Karpas-422 (cell line): ENCODE measurements around the gene PRKCZ. TPM values are rescaled to one million over a fixed set of nuclear protein-coding genes. Genes with fewer than 3 reads are reported as not detected.

Source experiments
- DNase-seq: peaks from one replicate; pipeline ENCODE4 v3.0.0-alpha.2; 2015
- H2AFZ ChIP-seq: fragments of 200-600 bp; sonication (generic); 2 replicates; pipeline ENCODE4 v1.6.1; 2014; ENCODE audit warnings: antibody characterized with exemption, low read length, mixed read lengths
- H3K27ac ChIP-seq: fragments of 200-600 bp; sonication (generic); 2 replicates; pipeline ENCODE4 v1.5.1; 2014; ENCODE audit warnings: mild to moderate bottlenecking, low read length, moderate library complexity
- H3K27me3 ChIP-seq: fragments of 200-600 bp; sonication (generic); 2 replicates; pipeline ENCODE4 v1.6.1; 2014; ENCODE audit warnings: low read length, mixed read lengths
- H3K36me3 ChIP-seq: fragments of 200-600 bp; sonication (generic); 2 replicates; pipeline ENCODE4 v1.6.1; 2014; ENCODE audit warnings: low read length, mixed read lengths; ENCODE audit not compliant: insufficient read depth
- H3K4me1 ChIP-seq: fragments of 200-600 bp; sonication (generic); 2 replicates; pipeline ENCODE4 v1.6.1; 2014; ENCODE audit warnings: mild to moderate bottlenecking, low read length, mixed read lengths
- H3K4me2 ChIP-seq: fragments of 200-600 bp; sonication (generic); 2 replicates; pipeline ENCODE4 v1.6.1; 2014; ENCODE audit warnings: low read length, low read depth, mild to moderate bottlenecking; ENCODE audit not compliant: poor library complexity, severe bottlenecking
- H3K4me3 ChIP-seq: fragments of 200-600 bp; sonication (generic); 2 replicates; pipeline ENCODE4 v1.5.1; 2014; ENCODE audit warnings: mild to moderate bottlenecking, antibody characterized with exemption, low read length, mixed read lengths
- H3K79me2 ChIP-seq: fragments of 200-600 bp; sonication (generic); 2 replicates; pipeline ENCODE4 v1.6.1; 2014; ENCODE audit warnings: mild to moderate bottlenecking, low read length, mixed read lengths
- H3K9ac ChIP-seq: fragments of 200-600 bp; sonication (generic); 2 replicates; pipeline ENCODE4 v1.6.0; 2014; ENCODE audit warnings: low read length
- H3K9me2 ChIP-seq: fragments of 200-600 bp; sonication (generic), shearing (Covaris generic); replicated peaks from 2 replicates; pipeline ENCODE4 v1.6.0; 2014; ENCODE audit warnings: mild to moderate bottlenecking, low read length, moderate library complexity; ENCODE audit not compliant: insufficient read depth
- H3K9me3 ChIP-seq: fragments of 300-700, 200-600 bp; sonication (generic); 2 replicates; pipeline ENCODE4 v1.6.1; 2014; ENCODE audit warnings: low read length, mixed read lengths
- H4K20me1 ChIP-seq: fragments of 200-600 bp; sonication (generic); 2 replicates; pipeline ENCODE4 v1.6.1; 2014; ENCODE audit warnings: mild to moderate bottlenecking, antibody characterized with exemption, low read length, low read depth; ENCODE audit not compliant: insufficient read depth
- total RNA-seq: library from RNA; depleted of rRNA; stranded (reverse); fragments of >200 nt; shearing (Covaris generic); gene quantifications from 2 replicates; pipeline ENCODE4 v1.2.3, GENCODE V29; 2014; ENCODE audit warnings: low replicate concordance

The PRKCZ gene
- total RNA-seq, 1 experiment from 2014 or later = not detected

GRCh38 chr1:2177541-2177940 lies 127.3 kb downstream of the PRKCZ start:
- no peaks in the 10 kb centered on the region for H3K4me1 ChIP-seq
- no peaks in the 10 kb centered on the region for H4K20me1 ChIP-seq
- no peaks in the 10 kb centered on the region for H3K9me2 ChIP-seq
- no peak overlapping the region for H3K9ac ChIP-seq
- H3K79me2 ChIP-seq = no peaks in the 10 kb centered on the region
- no peak overlapping the region for H3K27ac ChIP-seq
- H2AFZ ChIP-seq = no peak overlapping the region
- H3K4me2 ChIP-seq = no peak overlapping the region
- no peaks in the 10 kb centered on the region for H3K9me3 ChIP-seq
- no peak overlapping the region for H3K4me3 ChIP-seq
- no peak for DNase-seq
- no peaks in the 10 kb centered on the region for H3K36me3 ChIP-seq
- no peaks in the 10 kb centered on the region for H3K27me3 ChIP-seq

- no peaks in the 10 kb centered on the region for H3K27me3 ChIP-seq
- no peaks in the 10 kb centered on the region for H3K9me2 ChIP-seq
- H2AFZ ChIP-seq = no peak overlapping the region
- no peaks in the 10 kb centered on the region for H3K79me2 ChIP-seq
- no peaks in the 10 kb centered on the region for H4K20me1 ChIP-seq
- DNase-seq = no peak
- no peaks in the 10 kb centered on the region for H3K36me3 ChIP-seq
- no peaks in the 10 kb centered on the region for H3K9me3 ChIP-seq
- H3K4me3 ChIP-seq = no peak overlapping the region
- no peaks in the 10 kb centered on the region for H3K4me1 ChIP-seq
- H3K9ac ChIP-seq = no peak overlapping the region
- H3K4me2 ChIP-seq = no peak overlapping the region
- no peak overlapping the region for H3K27ac ChIP-seq
Measured at GRCh38 chr1:2177946-2178538, 127.8 kb downstream of the PRKCZ start.

DNA sequence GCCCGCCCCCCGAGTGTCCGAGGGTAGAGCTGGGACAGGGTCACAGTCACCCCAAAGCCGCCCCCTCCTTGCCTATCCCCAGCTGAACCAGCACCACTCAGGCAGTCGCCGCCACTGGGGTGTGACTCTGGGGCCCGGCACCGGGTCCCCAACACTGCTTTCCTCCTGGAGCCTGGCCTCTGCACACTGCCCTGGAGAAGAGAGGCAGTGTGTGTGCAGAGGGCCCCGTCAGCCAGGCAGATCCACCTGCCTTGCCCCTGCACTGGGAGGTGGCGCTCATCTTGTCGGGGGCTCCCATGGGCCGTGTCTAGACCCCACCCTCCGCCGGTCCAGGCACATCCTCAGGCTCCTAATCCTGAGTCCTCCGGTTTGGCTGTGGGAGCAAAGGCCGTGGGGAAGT lies 128.7 kb downstream of the PRKCZ start:
- no peaks in the 10 kb centered on the region for H3K9me2 ChIP-seq
- no peak overlapping the region for H3K4me3 ChIP-seq
- H3K4me1 ChIP-seq = no peaks in the 10 kb centered on the region
- no peaks in the 10 kb centered on the region for H3K27me3 ChIP-seq
- no peak overlapping the region for H2AFZ ChIP-seq
- H3K36me3 ChIP-seq = no peaks in the 10 kb centered on the region
- no peaks in the 10 kb centered on the region for H3K79me2 ChIP-seq
- H3K27ac ChIP-seq = no peak overlapping the region
- no peaks in the 10 kb centered on the region for H3K9me3 ChIP-seq
- no peak overlapping the region for H3K4me2 ChIP-seq
- no peaks in the 10 kb centered on the region for H4K20me1 ChIP-seq
- no peak overlapping the region for H3K9ac ChIP-seq
- DNase-seq = no peak

DNA sequence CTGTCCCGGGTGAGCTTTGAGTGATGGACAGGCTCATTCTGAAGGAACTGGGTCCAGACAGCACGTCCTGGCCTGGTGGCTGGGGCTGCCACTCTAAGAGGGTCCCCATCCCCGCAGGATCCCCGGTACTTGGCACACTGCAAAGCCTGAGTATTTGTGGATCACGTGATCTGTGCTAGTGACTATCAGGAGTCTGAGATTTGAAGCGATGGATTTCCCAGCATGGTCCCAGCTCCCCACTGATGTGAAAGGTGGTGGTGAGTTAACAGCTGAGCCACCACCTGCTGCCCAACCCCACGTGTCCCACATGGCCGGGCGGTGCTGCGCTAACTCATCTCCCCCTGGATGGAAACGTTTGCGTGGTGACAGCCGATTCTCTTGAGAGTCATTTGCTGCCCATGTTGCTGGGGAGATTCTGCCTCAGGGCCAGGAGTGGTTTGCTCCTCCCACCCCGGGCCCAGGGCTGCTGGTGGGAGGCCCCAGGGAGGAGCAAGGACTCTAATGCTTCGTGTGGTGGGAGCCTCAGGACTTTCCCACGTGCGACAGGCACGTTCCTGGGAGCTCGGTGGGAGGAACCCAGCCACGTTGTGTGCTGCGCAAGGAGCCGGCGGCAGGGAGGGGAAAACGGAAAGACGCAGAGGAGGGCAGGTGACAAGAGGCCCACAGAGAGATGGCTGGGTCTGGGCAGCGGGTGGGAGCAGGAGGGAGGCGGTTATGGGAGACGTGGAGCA lies 129.2 kb downstream of the PRKCZ start:
- Histone ChIP-seq H4K20me1 (no peaks in the 10 kb centered on the region), H3K9ac (no peak overlapping the region), H3K79me2 (no peaks in the 10 kb centered on the region), H3K36me3 (no peaks in the 10 kb centered on the region), H3K27ac (no peak overlapping the region), H3K4me1 (no peaks in the 10 kb centered on the region), H3K9me3 (no peaks in the 10 kb centered on the region), H3K9me2 (no peaks in the 10 kb centered on the region), H2AFZ (no peak overlapping the region), H3K27me3 (no peaks in the 10 kb centered on the region), H3K4me2 (no peak overlapping the region), H3K4me3 (no peak overlapping the region)
- DNase-seq = no peak

DNA sequence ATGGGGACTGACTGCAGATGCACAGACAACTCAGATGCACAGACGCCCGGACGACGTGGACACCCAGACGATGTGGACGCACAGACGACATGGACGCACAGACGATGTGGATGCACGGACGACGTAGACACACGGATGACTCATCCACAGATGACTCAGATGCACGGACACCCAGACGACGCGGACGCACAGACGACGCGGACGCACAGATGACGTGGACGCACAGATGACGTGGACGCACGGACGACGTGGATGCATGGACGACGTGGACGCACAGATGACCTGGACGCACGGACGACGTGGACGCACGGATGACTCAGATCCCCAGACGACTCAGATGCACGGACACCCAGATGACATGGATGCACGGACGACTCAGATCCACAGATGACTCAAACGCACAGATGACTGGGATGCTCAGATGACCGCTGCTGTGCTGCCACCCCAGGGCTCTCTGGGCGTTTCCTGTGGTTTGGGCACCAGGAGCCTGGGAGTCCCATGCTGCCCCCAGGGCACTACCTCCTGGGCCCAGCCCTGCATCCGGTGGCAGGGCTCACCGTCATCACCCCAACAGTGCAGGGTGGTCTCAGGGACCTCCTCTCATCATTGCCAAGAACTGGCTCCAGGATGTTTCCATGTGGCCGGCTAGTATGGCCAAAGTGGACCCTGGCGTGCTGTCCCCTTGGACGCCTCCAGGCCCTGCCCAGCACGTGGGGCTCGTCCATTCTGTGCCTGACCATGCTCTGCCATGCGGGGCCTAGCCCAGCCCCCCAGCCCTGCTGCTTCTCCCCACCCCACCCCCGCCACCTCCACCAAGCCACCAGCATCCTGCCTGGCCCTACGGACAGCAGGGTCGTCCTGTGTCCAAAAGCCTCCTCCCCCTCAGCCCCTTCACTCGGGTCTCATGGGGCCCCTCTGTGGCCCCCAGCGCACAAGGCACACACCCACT lies 130.4 kb downstream of the PRKCZ start:
- H2AFZ ChIP-seq = no peak overlapping the region
- H3K9me3 ChIP-seq = no peaks in the 10 kb centered on the region

DNA sequence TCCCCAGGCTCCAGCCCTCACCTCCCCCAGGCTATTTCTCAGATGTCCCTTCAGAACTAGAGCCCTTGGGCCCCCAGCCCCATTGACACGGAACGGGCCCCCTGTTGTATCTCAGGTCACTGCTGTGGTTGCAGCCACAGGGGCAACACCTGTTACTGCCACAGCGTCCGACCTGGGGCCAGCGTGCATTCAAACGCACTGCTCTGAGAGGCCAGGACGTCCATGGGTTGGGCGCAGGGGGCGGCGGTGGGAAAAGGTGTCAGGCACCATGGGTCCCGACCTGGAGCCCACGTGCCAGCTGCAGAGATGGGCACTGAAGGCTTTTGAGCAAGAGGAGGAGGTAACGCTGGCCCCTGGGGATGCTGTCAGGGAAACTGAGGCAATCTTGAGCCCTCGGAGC lies 131.1 kb downstream of the PRKCZ start:
- Histone ChIP-seq H3K9me3 (no peaks in the 10 kb centered on the region), H3K36me3 (no peaks in the 10 kb centered on the region), H3K27ac (no peak overlapping the region), H3K4me2 (no peak overlapping the region), H3K79me2 (no peaks in the 10 kb centered on the region), H3K4me3 (no peak overlapping the region), H3K27me3 (no peaks in the 10 kb centered on the region), H2AFZ (no peak overlapping the region), H3K9ac (no peak overlapping the region), H4K20me1 (no peaks in the 10 kb centered on the region), H3K9me2 (no peaks in the 10 kb centered on the region), H3K4me1 (no peaks in the 10 kb centered on the region)
- no peak for DNase-seq

More for the DNA sequence above, 130.4 kb downstream of the PRKCZ start:
- no peaks in the 10 kb centered on the region for H4K20me1 ChIP-seq
- DNase-seq = no peak
- H3K27me3 ChIP-seq = no peaks in the 10 kb centered on the region
- no peaks in the 10 kb centered on the region for H3K79me2 ChIP-seq
- H3K27ac ChIP-seq = no peak overlapping the region
- H3K4me2 ChIP-seq = no peak overlapping the region
- H3K4me3 ChIP-seq = no peak overlapping the region
- no peaks in the 10 kb centered on the region for H3K4me1 ChIP-seq
- no peak overlapping the region for H3K9ac ChIP-seq
- no peaks in the 10 kb centered on the region for H3K9me2 ChIP-seq
- H3K36me3 ChIP-seq = no peaks in the 10 kb centered on the region

DNA sequence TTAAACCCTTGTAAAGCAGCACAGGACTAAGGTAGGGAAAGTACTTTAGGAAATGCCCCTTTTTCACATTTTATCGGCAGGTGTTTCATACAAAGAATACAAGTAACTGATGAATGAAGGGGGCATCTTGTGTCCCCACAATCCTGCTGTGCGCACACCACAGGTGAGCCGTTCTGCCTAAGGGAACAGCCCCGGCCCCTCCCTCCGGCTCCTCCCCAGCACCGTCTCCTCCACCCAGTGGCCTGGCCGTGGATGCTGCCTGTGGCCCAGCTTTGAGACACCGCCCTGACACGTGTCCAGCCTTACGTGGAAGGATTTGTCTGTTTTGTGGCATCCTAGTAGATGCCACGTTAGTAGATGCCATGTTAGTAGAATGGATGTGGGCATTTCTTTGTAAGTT lies 131.5 kb downstream of the PRKCZ start:
- Histone ChIP-seq H3K9me2 (no peaks in the 10 kb centered on the region), H3K27me3 (no peaks in the 10 kb centered on the region), H3K4me1 (no peaks in the 10 kb centered on the region), H3K9ac (no peak overlapping the region), H4K20me1 (no peaks in the 10 kb centered on the region), H3K4me2 (no peak overlapping the region), H3K4me3 (no peak overlapping the region), H3K36me3 (no peaks in the 10 kb centered on the region), H3K9me3 (no peaks in the 10 kb centered on the region), H2AFZ (no peak overlapping the region), H3K27ac (no peak overlapping the region), H3K79me2 (no peaks in the 10 kb centered on the region)
- no peak for DNase-seq

DNA sequence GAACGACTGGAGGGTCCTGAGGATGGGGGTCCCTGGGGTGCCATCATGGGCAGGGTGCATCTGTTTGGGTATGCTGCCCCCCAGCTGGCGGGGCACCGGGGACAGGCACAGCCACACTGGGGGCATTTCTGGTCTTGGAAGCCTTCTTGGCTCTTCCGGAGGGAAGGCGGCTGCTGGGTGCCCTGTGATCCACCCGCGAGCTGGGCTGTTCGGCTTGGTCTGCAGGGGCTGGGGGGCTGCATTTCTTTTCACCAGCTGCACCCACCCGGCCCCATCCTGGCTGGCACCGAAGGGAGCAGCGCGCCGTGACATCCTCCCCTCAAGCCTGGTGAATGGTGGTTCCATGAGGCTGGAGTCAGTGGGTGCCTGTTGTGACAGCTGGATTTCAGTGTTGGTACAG lies 132.2 kb downstream of the PRKCZ start:
- Histone ChIP-seq H3K4me2 (no peak overlapping the region), H2AFZ (no peak overlapping the region), H3K27ac (no peak overlapping the region), H3K4me1 (no peaks in the 10 kb centered on the region), H3K9me3 (no peaks in the 10 kb centered on the region), H4K20me1 (no peaks in the 10 kb centered on the region), H3K79me2 (no peaks in the 10 kb centered on the region), H3K27me3 (no peaks in the 10 kb centered on the region), H3K4me3 (no peak overlapping the region), H3K9me2 (no peaks in the 10 kb centered on the region), H3K36me3 (no peaks in the 10 kb centered on the region), H3K9ac (no peak overlapping the region)
- DNase-seq = no peak
